Measurements from ENCODE around the gene VSTM2L. TPM values are rescaled to one million over a fixed set of nuclear protein-coding genes. Genes with fewer than 3 reads are reported as not detected.
A peak's percentile ranks its signal among the peaks of the same experiment; 100 is the strongest.

VSTM2L gene
- polyA plus RNA-seq, 1 donor (not counting 4 experiments of a cell fraction or from before 2014, with no cell fraction given): 0.75 TPM

DNA sequence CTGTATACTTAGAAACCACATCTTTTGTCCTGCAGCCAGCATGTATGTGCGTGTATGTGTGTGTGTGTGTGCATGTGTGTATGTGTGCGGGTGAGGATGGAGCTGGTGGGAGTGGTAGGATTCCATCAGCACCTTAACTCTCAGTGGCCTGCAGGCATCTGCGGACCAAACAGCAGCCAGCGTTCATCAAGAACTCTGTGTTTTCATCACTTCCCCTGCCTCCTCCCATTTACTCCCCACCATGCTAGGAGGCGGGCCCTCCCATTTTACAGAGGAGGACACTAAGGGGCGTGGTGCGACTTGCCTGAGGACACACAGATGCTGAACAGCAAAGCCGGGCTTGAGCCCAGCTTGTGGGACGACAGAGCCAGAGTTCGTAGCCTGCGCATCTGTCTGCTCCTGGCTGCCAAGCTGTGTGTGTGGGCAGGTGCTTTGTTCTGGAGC is 8.9 kb downstream of the VSTM2L start:
- no peaks in the 10 kb centered on the region for H3K4me1 ChIP-seq (ENCODE audit: control insufficient read depth, extremely low read depth, insufficient read depth, low read length)
- no peak for DNase-seq (ENCODE audit: low read depth, low spot score)
- H3K9me3 ChIP-seq (ENCODE audit: control insufficient read depth, low read depth, low read length): no peaks in the 10 kb centered on the region
- H3K79me2 ChIP-seq (ENCODE audit: control insufficient read depth, insufficient read depth, low read length): no peaks in the 10 kb centered on the region
- no peak overlapping the region for H3K4me2 ChIP-seq (ENCODE audit: control insufficient read depth, extremely low read depth, insufficient read depth, low read depth, low read length)
- H3K9me1 ChIP-seq (ENCODE audit: control insufficient read depth, extremely low read depth, insufficient read depth, low read length): no peaks in the 10 kb centered on the region
- H4K20me1 ChIP-seq (ENCODE audit: control insufficient read depth, extremely low read depth, insufficient read depth, low read length): no peaks in the 10 kb centered on the region
- no peak overlapping the region for H3K27ac ChIP-seq (ENCODE audit: control insufficient read depth, insufficient read depth, low read length)
- no peak overlapping the region for H2AFZ ChIP-seq (ENCODE audit: control insufficient read depth, low read length)
- H3K36me3 ChIP-seq (ENCODE audit: control insufficient read depth in 2 of 2, extremely low read depth in 1 of 2, insufficient read depth in 2 of 2, low read length in 2 of 2): no peaks in the 10 kb centered on the region
- no peak for FAIRE-seq
- no peak overlapping the region for H3K9ac ChIP-seq (ENCODE audit: control insufficient read depth, extremely low read depth, insufficient read depth, low read length)
- TF ChIP-seq, protein P1, sequence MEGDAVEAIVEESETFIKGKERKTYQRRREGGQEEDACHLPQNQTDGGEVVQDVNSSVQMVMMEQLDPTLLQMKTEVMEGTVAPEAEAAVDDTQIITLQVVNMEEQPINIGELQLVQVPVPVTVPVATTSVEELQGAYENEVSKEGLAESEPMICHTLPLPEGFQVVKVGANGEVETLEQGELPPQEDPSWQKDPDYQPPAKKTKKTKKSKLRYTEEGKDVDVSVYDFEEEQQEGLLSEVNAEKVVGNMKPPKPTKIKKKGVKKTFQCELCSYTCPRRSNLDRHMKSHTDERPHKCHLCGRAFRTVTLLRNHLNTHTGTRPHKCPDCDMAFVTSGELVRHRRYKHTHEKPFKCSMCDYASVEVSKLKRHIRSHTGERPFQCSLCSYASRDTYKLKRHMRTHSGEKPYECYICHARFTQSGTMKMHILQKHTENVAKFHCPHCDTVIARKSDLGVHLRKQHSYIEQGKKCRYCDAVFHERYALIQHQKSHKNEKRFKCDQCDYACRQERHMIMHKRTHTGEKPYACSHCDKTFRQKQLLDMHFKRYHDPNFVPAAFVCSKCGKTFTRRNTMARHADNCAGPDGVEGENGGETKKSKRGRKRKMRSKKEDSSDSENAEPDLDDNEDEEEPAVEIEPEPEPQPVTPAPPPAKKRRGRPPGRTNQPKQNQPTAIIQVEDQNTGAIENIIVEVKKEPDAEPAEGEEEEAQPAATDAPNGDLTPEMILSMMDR (optimal IDR thresholded peaks at IDR 0.05 in 1 of 3, IDR thresholded peaks at IDR 0.05 in 1 of 3, conservative IDR thresholded peaks at IDR 0.05 in 1 of 3; ENCODE audit: extremely low read depth in 1 of 3, insufficient read depth in 2 of 3, low read length in 3 of 3): no peak
- TF ChIP-seq EZH2 (IDR thresholded peaks at IDR 0.05; ENCODE audit: low read length): peak; percentile 36
- dilution Hi-C loops (cut with MboI; ENCODE audit: extremely low pct_ligation_motif_present, low sequenced_read_pairs): no loop called here
- H3K27me3 ChIP-seq (ENCODE audit: control insufficient read depth, extremely low read depth, insufficient read depth, low read length): peaks cover 68% of the 10 kb centered on the region
- no peak overlapping the region for H3K4me3 ChIP-seq (ENCODE audit: control insufficient read depth in 2 of 3, extremely low read depth in 1 of 3, insufficient read depth in 2 of 3, low read depth in 1 of 3, low read length in 3 of 3)

DNA sequence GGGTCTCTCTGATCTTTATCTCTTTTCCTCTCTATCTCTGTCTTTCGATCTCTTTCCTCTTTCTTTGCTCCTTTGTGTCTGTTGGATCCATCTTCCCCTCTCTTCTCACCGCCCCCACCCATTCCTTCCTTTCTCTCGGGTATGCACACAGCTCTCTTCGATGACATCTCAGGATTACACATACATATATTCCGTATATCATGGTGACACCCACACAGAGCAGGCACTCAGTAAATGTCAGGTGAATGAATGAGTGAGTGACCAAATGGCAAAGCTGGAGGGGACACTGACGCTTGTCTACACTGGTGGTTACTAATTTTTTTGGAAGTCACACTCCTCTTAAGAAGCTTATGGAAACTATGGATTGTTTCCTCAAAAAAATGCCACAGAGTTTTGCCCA is 9.9 kb downstream of the VSTM2L start:
- Histone ChIP-seq H3K36me3 (ENCODE audit: control insufficient read depth in 2 of 2, extremely low read depth in 1 of 2, insufficient read depth in 2 of 2, low read length in 2 of 2) (no peaks in the 10 kb centered on the region), H3K79me2 (ENCODE audit: control insufficient read depth, insufficient read depth, low read length) (no peaks in the 10 kb centered on the region), H3K4me1 (ENCODE audit: control insufficient read depth, extremely low read depth, insufficient read depth, low read length) (no peaks in the 10 kb centered on the region), H3K4me3 (ENCODE audit: control insufficient read depth in 2 of 3, extremely low read depth in 1 of 3, insufficient read depth in 2 of 3, low read depth in 1 of 3, low read length in 3 of 3) (no peak overlapping the region), H3K9ac (ENCODE audit: control insufficient read depth, extremely low read depth, insufficient read depth, low read length) (no peak overlapping the region), H4K20me1 (ENCODE audit: control insufficient read depth, extremely low read depth, insufficient read depth, low read length) (no peaks in the 10 kb centered on the region), H3K9me3 (ENCODE audit: control insufficient read depth, low read depth, low read length) (no peaks in the 10 kb centered on the region), H2AFZ (ENCODE audit: control insufficient read depth, low read length) (no peak overlapping the region), H3K9me1 (ENCODE audit: control insufficient read depth, extremely low read depth, insufficient read depth, low read length) (no peaks in the 10 kb centered on the region), H3K4me2 (ENCODE audit: control insufficient read depth, extremely low read depth, insufficient read depth, low read depth, low read length) (no peak overlapping the region), H3K27ac (ENCODE audit: control insufficient read depth, insufficient read depth, low read length) (no peak overlapping the region), H3K27me3 (ENCODE audit: control insufficient read depth, extremely low read depth, insufficient read depth, low read length) (peaks cover 76% of the 10 kb centered on the region)
- dilution Hi-C loops (cut with MboI; ENCODE audit: extremely low pct_ligation_motif_present, low sequenced_read_pairs): no loop called here
- TF ChIP-seq EZH2 (IDR thresholded peaks at IDR 0.05; ENCODE audit: low read length): no peak
- TF ChIP-seq, protein P1 (optimal IDR thresholded peaks at IDR 0.05 in 1 of 3, IDR thresholded peaks at IDR 0.05 in 1 of 3, conservative IDR thresholded peaks at IDR 0.05 in 1 of 3; ENCODE audit: extremely low read depth in 1 of 3, insufficient read depth in 2 of 3, low read length in 3 of 3): no peak
- FAIRE-seq (no peak), DNase-seq (ENCODE audit: low read depth, low spot score) (no peak)
